HG03060 (cell line): ENCODE results near the gene HRNR.
"Not testable (repeated sequence)": the region's sequence is repeated elsewhere in the genome, so short reads cannot be mapped to it uniquely, and the experiment has no call there.

Source experiments
- ATAC-seq: cut with Tn5 transposase; IDR thresholded peaks from one replicate; pipeline ENCODE4 v1.9.1; 2021; ENCODE audit warnings: low read depth, moderate number of reproducible peaks; ENCODE audit not compliant: unreplicated experiment

The HRNR gene

DNA sequence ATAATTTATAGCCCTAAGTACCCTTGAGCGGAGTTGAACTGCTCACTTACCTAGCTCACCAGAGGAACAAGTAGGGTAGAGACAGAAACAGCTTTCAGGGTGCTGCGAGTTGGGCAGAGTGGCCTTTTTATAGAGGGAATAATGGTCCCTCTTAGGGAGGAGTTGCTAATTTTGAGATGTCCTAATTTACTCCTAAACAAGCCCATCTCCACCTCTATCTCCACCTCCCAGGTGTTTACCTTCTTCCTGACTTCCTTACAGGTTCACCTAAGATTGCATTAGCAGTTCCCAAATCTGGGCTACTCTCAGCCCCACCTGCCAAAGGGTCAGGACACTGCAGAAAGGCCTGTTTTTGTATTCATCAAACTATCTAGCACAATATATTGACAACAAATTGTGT lies at the start of gene HRNR:
HRNR (minus strand) TSS at position 101 of the 400 bp plus-strand sequence. CDS start 940 bp downstream, outside the sequence.
- no peak for ATAC-seq

- ATAC-seq: not testable (repeated sequence)
Measured at GRCh38 chr1:152256394-152256793, 32.4 kb upstream of the HRNR start.

- no peak for ATAC-seq
Measured at GRCh38 chr1:152252157-152252556, 28.2 kb upstream of the HRNR start.

DNA sequence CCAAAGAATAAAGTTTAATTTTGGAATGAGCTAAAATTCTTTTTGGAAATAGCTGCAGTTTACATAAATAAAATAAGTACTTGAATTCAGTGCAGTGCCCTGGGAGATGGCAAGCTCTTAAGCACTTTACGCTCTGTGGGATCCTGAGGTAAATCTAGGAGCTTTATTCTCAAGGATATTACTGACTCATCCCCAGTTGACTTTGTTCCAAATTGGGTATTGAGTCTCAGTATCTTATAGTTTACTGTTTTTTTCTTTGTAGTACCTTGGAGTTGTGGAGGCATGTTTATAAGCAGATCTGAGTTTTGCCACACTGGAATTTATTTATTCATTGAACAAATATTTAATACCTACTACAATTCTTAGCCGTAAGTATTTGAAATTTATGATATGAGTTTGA lies 27.4 kb upstream of the HRNR start:
- ATAC-seq: no peak

GRCh38 chr1:152247316-152247715 lies 23.3 kb upstream of the HRNR start:
- ATAC-seq: no peak

GRCh38 chr1:152244576-152245273 lies 20.7 kb upstream of the HRNR start:
- no peak for ATAC-seq

- ATAC-seq: no peak
Measured at GRCh38 chr1:152237093-152237492, 13.1 kb upstream of the HRNR start.

- no peak for ATAC-seq
Measured at GRCh38 chr1:152228831-152229230, 4.8 kb upstream of the HRNR start.

- ATAC-seq: no peak
Measured at GRCh38 chr1:152227310-152227928, 3.4 kb upstream of the HRNR start.

GRCh38 chr1:152225678-152226077 lies 1.7 kb upstream of the HRNR start:
- ATAC-seq: no peak

- ATAC-seq: no peak
Measured at GRCh38 chr1:152220166-152221163, 3.5 kb downstream of the HRNR start.

GRCh38 chr1:152219438-152219837 lies 4.6 kb downstream of the HRNR start:
- ATAC-seq: not testable (repeated sequence)

GRCh38 chr1:152218762-152219436 lies 5.1 kb downstream of the HRNR start:
- ATAC-seq: no peak

- ATAC-seq: not testable (repeated sequence)
Measured at GRCh38 chr1:152215604-152216003, 8.4 kb downstream of the HRNR start.

DNA sequence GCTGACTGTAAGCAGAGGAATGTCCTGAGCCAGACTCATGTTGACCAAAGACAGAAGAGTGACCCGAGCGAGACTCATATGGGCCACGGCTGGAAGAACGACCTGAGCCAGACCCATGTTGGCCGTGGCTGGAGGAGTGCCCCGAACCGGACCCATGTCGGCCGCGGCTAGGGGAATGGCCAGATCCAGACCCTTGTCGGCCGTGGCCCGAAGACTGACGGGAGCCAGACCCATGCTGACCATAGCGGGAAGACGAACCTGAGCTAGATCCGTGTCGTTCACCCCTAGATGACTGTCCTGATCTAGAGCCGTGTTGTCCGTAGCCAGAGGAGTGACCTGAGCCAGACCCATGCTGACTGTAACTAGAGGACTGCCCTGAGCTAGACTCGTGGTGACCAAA lies 9.1 kb downstream of the HRNR start:
- ATAC-seq: not testable (repeated sequence)

DNA sequence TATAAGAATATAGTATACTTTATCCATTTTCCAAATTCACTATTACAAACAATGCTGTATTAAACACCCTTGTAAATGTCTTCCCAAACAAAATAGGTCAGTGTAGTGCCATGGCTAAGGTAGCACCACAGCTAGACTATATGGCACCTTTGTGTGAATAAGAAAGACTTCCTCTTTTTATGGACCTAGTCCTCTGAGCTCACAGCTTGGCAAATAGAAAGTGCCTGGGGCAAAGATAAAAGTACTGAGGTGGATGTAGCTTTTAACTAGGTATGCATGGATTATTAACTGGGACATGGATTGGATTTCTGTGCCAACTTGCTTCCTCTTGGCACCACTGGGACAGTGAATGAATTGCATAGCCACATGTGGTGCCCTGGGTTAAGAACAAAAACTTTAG lies 25.0 kb downstream of the HRNR start:
- ATAC-seq: no peak

GRCh38 chr1:152197361-152197941 lies 26.5 kb downstream of the HRNR start:
- ATAC-seq: no peak

- no peak for ATAC-seq
Measured at GRCh38 chr1:152191711-152192110, 32.3 kb downstream of the HRNR start.

DNA sequence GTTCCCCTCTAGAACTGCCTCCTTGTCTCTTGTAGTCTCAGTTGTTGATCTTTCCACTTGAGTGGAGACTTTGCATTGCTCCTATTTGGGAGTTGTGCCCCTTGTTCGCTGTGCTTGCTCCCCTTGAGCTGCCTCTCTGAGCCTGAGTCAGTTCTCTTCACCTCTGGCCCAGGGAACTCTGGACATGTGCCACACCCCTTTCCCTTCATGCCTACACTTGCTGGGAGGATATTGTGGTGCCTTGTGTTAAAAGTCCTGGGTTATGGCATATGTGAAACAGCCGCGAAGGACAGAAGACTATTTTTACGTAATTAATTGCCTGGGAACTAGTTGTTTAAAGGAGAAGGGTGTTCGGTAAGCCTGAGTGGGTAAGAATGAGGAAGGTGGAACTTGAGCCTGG lies 32.7 kb downstream of the HRNR start:
- no peak for ATAC-seq

GRCh38 chr1:152190589-152190988 lies 33.4 kb downstream of the HRNR start:
- ATAC-seq: no peak
